Astrocyte (in vitro differentiated cells and primary cell): ENCODE measurements around the gene SLC39A2.

Source experiments
- CTCF ChIP-seq: IDR thresholded peaks from 2 replicates; pipeline ENCODE4 v1.5.1; 2011; ENCODE audit warnings: low read depth, mild to moderate bottlenecking, inconsistent platforms, low read length, moderate library complexity; ENCODE audit not compliant: insufficient read depth
- EZH2 ChIP-seq: IDR thresholded peaks from 2 replicates; pipeline ENCODE4 v1.6.1; 2012; ENCODE audit warnings: mild to moderate bottlenecking, low read length, inconsistent platforms; ENCODE audit not compliant: insufficient read depth

GRCh38 chr14:21048638-21049037 is 49.5 kb downstream of the SLC39A2 start:
- TF ChIP-seq CTCF: no peak
- no peak for TF ChIP-seq EZH2
